Measurements from ENCODE around the gene GPD1. TPM values are rescaled to one million over a fixed set of nuclear protein-coding genes. Genes with fewer than 3 reads are reported as not detected.

The GPD1 gene
- total RNA-seq, 4 donors from 2014 or later: 0.17 to 2.5 (median 0.60) TPM

GRCh38 chr12:50104417-50105366 lies 884 bp downstream of the GPD1 start:
- DNase-seq (ENCODE audit: extremely low spot score): no peak
- H3K27me3 ChIP-seq: no peaks in the 10 kb centered on the region
- peaks cover 6 to 20% (median 10%) of the 10 kb centered on the region in 4 donors for H3K36me3 ChIP-seq
- no peak overlapping the region for H3K4me3 ChIP-seq
- peaks cover 24 to 31% (median 28%) of the 10 kb centered on the region in 4 donors for H3K4me1 ChIP-seq
- WGBS: 79% methylated on average over 13 of the region's 14 CpGs
- H3K27ac ChIP-seq (replicated peaks in 1 of 4): no peak overlapping the region
- no peak for TF ChIP-seq CTCF (IDR thresholded peaks at IDR 0.05)
- TF ChIP-seq EP300 (IDR thresholded peaks at IDR 0.05): no peak
- TF ChIP-seq POLR2A (IDR thresholded peaks at IDR 0.05; ENCODE audit: low read depth): no peak
- TF ChIP-seq POLR2AphosphoS5 (IDR thresholded peaks at IDR 0.05): no peak
- intact Hi-C loops (cut with DNase I): no loop called here
- no peaks in the 10 kb centered on the region for H3K9me3 ChIP-seq

GRCh38 chr12:50105913-50106450 lies 2.2 kb downstream of the GPD1 start:
- WGBS: 96% methylated on average over 7 of the region's 12 CpGs
- no peak for DNase-seq (ENCODE audit: extremely low spot score)
- intact Hi-C loops (cut with DNase I): no loop called here
- no peak overlapping the region for H3K27ac ChIP-seq (replicated peaks in 1 of 4)
- H3K27me3 ChIP-seq: no peaks in the 10 kb centered on the region
- peaks cover 0 to 7% (median 0%) of the 10 kb centered on the region in 4 donors for H3K36me3 ChIP-seq
- no peak overlapping the region for H3K4me3 ChIP-seq
- TF ChIP-seq CTCF (IDR thresholded peaks at IDR 0.05): no peak
- no peak for TF ChIP-seq POLR2A (IDR thresholded peaks at IDR 0.05; ENCODE audit: low read depth)
- TF ChIP-seq EP300 (IDR thresholded peaks at IDR 0.05): no peak
- TF ChIP-seq POLR2AphosphoS5 (IDR thresholded peaks at IDR 0.05): no peak
- H3K9me3 ChIP-seq: no peaks in the 10 kb centered on the region
- peaks cover 33 to 44% (median 40%) of the 10 kb centered on the region in 4 donors for H3K4me1 ChIP-seq

GRCh38 chr12:50106907-50107306 lies 3.1 kb downstream of the GPD1 start:
- Histone ChIP-seq H3K36me3 (no peaks in the 10 kb centered on the region), H3K4me1 (peaks cover 39 to 50% (median 46%) of the 10 kb centered on the region in 4 donors), H3K4me3 (no peak overlapping the region), H3K27me3 (no peaks in the 10 kb centered on the region), H3K27ac (replicated peaks in 1 of 4) (no peak overlapping the region), H3K9me3 (no peaks in the 10 kb centered on the region)
- intact Hi-C loops (cut with DNase I): no loop called here
- no peak for DNase-seq (ENCODE audit: extremely low spot score)
- 71% methylated on average over 1 of the region's 3 CpGs for WGBS
- TF ChIP-seq CTCF (IDR thresholded peaks at IDR 0.05) (no peak), POLR2A (IDR thresholded peaks at IDR 0.05; ENCODE audit: low read depth) (no peak), EP300 (IDR thresholded peaks at IDR 0.05) (no peak), POLR2AphosphoS5 (IDR thresholded peaks at IDR 0.05) (no peak)

DNA sequence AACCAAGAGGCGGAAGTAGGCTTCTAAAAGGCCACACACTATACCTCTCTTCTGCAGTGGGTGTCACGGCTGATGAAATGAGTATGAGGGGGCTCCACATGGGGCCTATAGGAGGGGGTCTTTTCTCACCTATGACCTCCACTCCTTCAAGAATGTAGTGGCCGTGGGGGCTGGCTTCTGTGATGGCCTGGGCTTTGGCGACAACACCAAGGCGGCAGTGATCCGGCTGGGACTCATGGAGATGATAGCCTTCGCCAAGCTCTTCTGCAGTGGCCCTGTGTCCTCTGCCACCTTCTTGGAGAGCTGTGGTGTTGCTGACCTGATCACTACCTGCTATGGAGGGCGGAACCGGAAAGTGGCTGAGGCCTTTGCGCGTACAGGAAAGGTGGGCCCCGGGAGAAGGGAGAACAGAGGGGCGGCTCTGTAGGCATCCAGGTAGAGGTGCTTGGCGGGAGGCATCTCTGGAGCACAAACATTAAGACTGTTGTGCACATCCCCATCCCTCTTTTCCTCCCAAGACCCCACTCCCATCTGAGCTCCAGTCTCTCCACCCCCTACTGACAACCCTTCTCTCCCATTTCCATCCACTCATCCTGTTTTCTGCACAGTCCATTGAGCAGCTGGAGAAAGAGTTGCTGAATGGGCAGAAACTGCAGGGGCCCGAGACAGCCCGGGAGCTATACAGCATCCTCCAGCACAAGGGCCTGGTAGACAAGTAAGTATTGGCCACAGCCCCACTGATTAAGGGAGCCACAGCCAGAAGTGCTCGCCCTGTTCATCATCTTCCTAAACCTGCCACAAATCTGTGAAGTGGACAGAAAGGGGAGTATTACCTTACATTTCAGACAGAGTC lies 3.8 kb downstream of the GPD1 start:
- TF ChIP-seq POLR2A (IDR thresholded peaks at IDR 0.05; ENCODE audit: low read depth): no peak
- no peak for TF ChIP-seq EP300 (IDR thresholded peaks at IDR 0.05)
- no peak for TF ChIP-seq POLR2AphosphoS5 (IDR thresholded peaks at IDR 0.05)
- TF ChIP-seq CTCF (IDR thresholded peaks at IDR 0.05): no peak
- Histone ChIP-seq H3K9me3 (no peaks in the 10 kb centered on the region), H3K4me1 (peaks cover 39 to 55% (median 46%) of the 10 kb centered on the region in 4 donors), H3K36me3 (no peaks in the 10 kb centered on the region), H3K27ac (replicated peaks in 1 of 4) (no peak overlapping the region), H3K27me3 (no peaks in the 10 kb centered on the region), H3K4me3 (no peak overlapping the region)
- 97% methylated on average over 17 of the region's 17 CpGs for WGBS
- intact Hi-C loops (cut with DNase I): no loop called here
- DNase-seq (ENCODE audit: extremely low spot score): no peak
